Neural progenitor cell (in vitro differentiated cells): ENCODE results near the gene PLA2G4B.

Experiments
- CTCF ChIP-seq: fragments of 200-600 bp; sonication (generic); IDR thresholded peaks from 2 replicates; pipeline ENCODE4 v1.5.1; 2017; ENCODE audit warnings: antibody characterized with exemption, mild to moderate bottlenecking
- EZH2 ChIP-seq: fragments of 200-600 bp; sonication (generic); IDR thresholded peaks from 2 replicates; pipeline ENCODE4 v1.6.1; 2017; ENCODE audit warnings: antibody characterized with exemption, mild to moderate bottlenecking, moderate library complexity
- EZH2phosphoT487 ChIP-seq: fragments of 200-600 bp; sonication (generic); IDR thresholded peaks from 2 replicates; pipeline ENCODE4 v1.6.1; 2017; ENCODE audit warnings: antibody characterized with exemption

GRCh38 chr15:41881086-41881485, 42.4 kb downstream of the PLA2G4B start:
- TF ChIP-seq CTCF: no peak
- no peak for TF ChIP-seq EZH2
- TF ChIP-seq EZH2phosphoT487: no peak
